Stimulated activated naive CD8-positive, alpha-beta T cell treated with anti-CD3 and anti-CD28 coated beads, Interleukin-15, Interleukin-2, amounts not matched to agents 100 U/mL and 50 U/mL, for 24 hours (primary cell): ENCODE data around the gene NUDT6.
"Not testable (repeated sequence)": the region's sequence is repeated elsewhere in the genome, so short reads cannot be mapped to it uniquely, and the experiment has no call there.

Source experiments
- ATAC-seq: fragments of 150-1000 bp; cut with Tn5 transposase; one replicate; pipeline ENCODE4 v1.10.0; 2021
- DNase-seq: peaks from one replicate; pipeline ENCODE4 v3.0.0; 2021

Gene NUDT6

GRCh38 chr4:122921971-122922876 lies at the start of gene NUDT6:
Gene NUDT6 (minus strand): TSS chr4:122922597. CDS start chr4:122922572, 25 bp downstream.
- ATAC-seq: peak; percentile 63
- peak; percentile 46 for DNase-seq

GRCh38 chr4:122968227-122968812 lies 45.9 kb upstream of the NUDT6 start:
- ATAC-seq (no peak), DNase-seq (no peak)

- ATAC-seq (no peak), DNase-seq (no peak)
These were observed 44.8 kb upstream of the NUDT6 start for GRCh38 chr4:122967231-122967630.

GRCh38 chr4:122966201-122966600 lies 43.8 kb upstream of the NUDT6 start:
- ATAC-seq: no peak
- no peak for DNase-seq

- no peak for DNase-seq
- ATAC-seq: peak; percentile 82
These were observed 40.8 kb upstream of the NUDT6 start for GRCh38 chr4:122963216-122963615.

GRCh38 chr4:122960611-122961000 lies 38.2 kb upstream of the NUDT6 start:
- no peak for ATAC-seq

GRCh38 chr4:122959981-122960610 lies 37.7 kb upstream of the NUDT6 start:
- DNase-seq: no peak

More at GRCh38 chr4:122960611-122961000, 38.2 kb upstream of the NUDT6 start:
- no peak for DNase-seq

GRCh38 chr4:122959441-122959840 lies 37.0 kb upstream of the NUDT6 start:
- ATAC-seq: no peak
- no peak for DNase-seq

More at GRCh38 chr4:122959981-122960610, 37.7 kb upstream of the NUDT6 start:
- ATAC-seq: no peak

- ATAC-seq: no peak
These were observed 36.1 kb upstream of the NUDT6 start for GRCh38 chr4:122958505-122958904.

GRCh38 chr4:122953924-122954323 lies 31.5 kb upstream of the NUDT6 start:
- DNase-seq (no peak), ATAC-seq (no peak)

More at GRCh38 chr4:122958505-122958904, 36.1 kb upstream of the NUDT6 start:
- DNase-seq: no peak

GRCh38 chr4:122952028-122952427 lies 29.6 kb upstream of the NUDT6 start:
- DNase-seq (no peak), ATAC-seq (no peak)

- ATAC-seq: no peak
- no peak for DNase-seq
These were observed 26.3 kb upstream of the NUDT6 start for GRCh38 chr4:122948671-122949070.

- DNase-seq: no peak
- no peak for ATAC-seq
These were observed 23.7 kb upstream of the NUDT6 start for GRCh38 chr4:122946142-122946541.

GRCh38 chr4:122945136-122945535 lies 22.7 kb upstream of the NUDT6 start:
- not testable (repeated sequence) for DNase-seq, ATAC-seq

- no peak for DNase-seq
- ATAC-seq: no peak
These were observed 10.4 kb upstream of the NUDT6 start for GRCh38 chr4:122932763-122933162.

- no peak for ATAC-seq
- no peak for DNase-seq
These were observed 8.5 kb upstream of the NUDT6 start for GRCh38 chr4:122930862-122931261.

GRCh38 chr4:122928930-122929329 lies 6.5 kb upstream of the NUDT6 start:
- no peak for DNase-seq
- ATAC-seq: no peak

- ATAC-seq: peak; percentile 99
These were observed 597 bp upstream of the NUDT6 start for GRCh38 chr4:122922877-122923511.

GRCh38 chr4:122921300-122921699 lies 1.1 kb downstream of the NUDT6 start:
- ATAC-seq: no peak

More at GRCh38 chr4:122922877-122923511, 597 bp upstream of the NUDT6 start:
- peak; percentile 87 for DNase-seq

GRCh38 chr4:122920473-122920872 lies 1.9 kb downstream of the NUDT6 start:
- DNase-seq: no peak
- ATAC-seq: no peak

More at GRCh38 chr4:122921300-122921699, 1.1 kb downstream of the NUDT6 start:
- no peak for DNase-seq

- DNase-seq (no peak), ATAC-seq (no peak)
These were observed 4.7 kb downstream of the NUDT6 start for GRCh38 chr4:122917731-122918130.

- DNase-seq (no peak), ATAC-seq (no peak)
These were observed 7.5 kb downstream of the NUDT6 start for GRCh38 chr4:122914938-122915337.
